ENCODE results near the gene HYDIN.
"Not testable (repeated sequence)": the region's sequence is repeated elsewhere in the genome, so short reads cannot be mapped to it uniquely, and the experiment has no call there.

The HYDIN gene

GRCh38 chr16:70930757-70931156 is 299.8 kb downstream of the HYDIN start:
- not testable (repeated sequence) for H2BK5ac ChIP-seq (ENCODE audit: low read length); H3K14ac ChIP-seq (ENCODE audit: low read length); H3K9ac ChIP-seq (ENCODE audit: low read depth, low read length, poor library complexity); H2BK15ac ChIP-seq (ENCODE audit: low read length); H3K27ac ChIP-seq (replicated peaks; ENCODE audit: low read length); H3K4me3 ChIP-seq (ENCODE audit: low read length in 2 of 2); H3K36me3 ChIP-seq (replicated peaks in 1 of 2; ENCODE audit: control insufficient read depth in 2 of 2, insufficient read depth in 2 of 2, low read length in 2 of 2); H3K18ac ChIP-seq (ENCODE audit: low read length); H3K23ac ChIP-seq (ENCODE audit: low read depth, low read length, poor library complexity); H3K9me3 ChIP-seq (replicated peaks in 1 of 2; ENCODE audit: control insufficient read depth in 2 of 2, insufficient read depth in 1 of 2, low read depth in 1 of 2, low read length in 2 of 2); H2AK5ac ChIP-seq (ENCODE audit: low read depth, low read length); H2BK12ac ChIP-seq (ENCODE audit: low read length); H4K8ac ChIP-seq (ENCODE audit: low read depth, low read length); DNase-seq (ENCODE audit: low spot score); H4K91ac ChIP-seq (ENCODE audit: low read depth, low read length, poor library complexity); H3K4me1 ChIP-seq (ENCODE audit: control insufficient read depth in 2 of 2, insufficient read depth in 1 of 2, low read depth in 1 of 2, low read length in 2 of 2); H3K79me1 ChIP-seq (ENCODE audit: low read depth, low read length); H2BK120ac ChIP-seq (ENCODE audit: low read depth, low read length); H3K4me2 ChIP-seq (ENCODE audit: insufficient read depth, low read length, poor library complexity, severe bottlenecking); H3K27me3 ChIP-seq (ENCODE audit: control insufficient read depth in 3 of 3, insufficient read depth in 3 of 3, low read depth in 1 of 3, low read length in 3 of 3); H2AFZ ChIP-seq (ENCODE audit: low read length); H3K4ac ChIP-seq (ENCODE audit: low read length)

- H3K18ac ChIP-seq (ENCODE audit: low read length); H3K36me3 ChIP-seq (replicated peaks in 1 of 2; ENCODE audit: control insufficient read depth in 2 of 2, insufficient read depth in 2 of 2, low read length in 2 of 2); H2BK120ac ChIP-seq (ENCODE audit: low read depth, low read length); H3K9ac ChIP-seq (ENCODE audit: low read depth, low read length, poor library complexity); H2BK15ac ChIP-seq (ENCODE audit: low read length); H3K9me3 ChIP-seq (replicated peaks in 1 of 2; ENCODE audit: control insufficient read depth in 2 of 2, insufficient read depth in 1 of 2, low read depth in 1 of 2, low read length in 2 of 2); H3K27me3 ChIP-seq (ENCODE audit: control insufficient read depth in 3 of 3, insufficient read depth in 3 of 3, low read depth in 1 of 3, low read length in 3 of 3); H3K4me2 ChIP-seq (ENCODE audit: insufficient read depth, low read length, poor library complexity, severe bottlenecking); H4K8ac ChIP-seq (ENCODE audit: low read depth, low read length); H3K23ac ChIP-seq (ENCODE audit: low read depth, low read length, poor library complexity); H2BK12ac ChIP-seq (ENCODE audit: low read length); H3K14ac ChIP-seq (ENCODE audit: low read length); H3K27ac ChIP-seq (replicated peaks; ENCODE audit: low read length); H3K4ac ChIP-seq (ENCODE audit: low read length); H3K79me1 ChIP-seq (ENCODE audit: low read depth, low read length); H2AK5ac ChIP-seq (ENCODE audit: low read depth, low read length); H3K4me1 ChIP-seq (ENCODE audit: control insufficient read depth in 2 of 2, insufficient read depth in 1 of 2, low read depth in 1 of 2, low read length in 2 of 2); H2AFZ ChIP-seq (ENCODE audit: low read length); H3K4me3 ChIP-seq (ENCODE audit: low read length in 2 of 2); H4K91ac ChIP-seq (ENCODE audit: low read depth, low read length, poor library complexity); DNase-seq (ENCODE audit: low spot score); H2BK5ac ChIP-seq (ENCODE audit: low read length): not testable (repeated sequence)
- no CpG with 5 or more reads among the region's 6 CpGs for WGBS, 2 donors (ENCODE audit: extremely low coverage in 2 of 2, insufficient read length in 2 of 2, insufficient replicate concordance in 1 of 2)
Observed at GRCh38 chr16:70922164-70922563, 308.4 kb downstream of the HYDIN start.

DNA sequence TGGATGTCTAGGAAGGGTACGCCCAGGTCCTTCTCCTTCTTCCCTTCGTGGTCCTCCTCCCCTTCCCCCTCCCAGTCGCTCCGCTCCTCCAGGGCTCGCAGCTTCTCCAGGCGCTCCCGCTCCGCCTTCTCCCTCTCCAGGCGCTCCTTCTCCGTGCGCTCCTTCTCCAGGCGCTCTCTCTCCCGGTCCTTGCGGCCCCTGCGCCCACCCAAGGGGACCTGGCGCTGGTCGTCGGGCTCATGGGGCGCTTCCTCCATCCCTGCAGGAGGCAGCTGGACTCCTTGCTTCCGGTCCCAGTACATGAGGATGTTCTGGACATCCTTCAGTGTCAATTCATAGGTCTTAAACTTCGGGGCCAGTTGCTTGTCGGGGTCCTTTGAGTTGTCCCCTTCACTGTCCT is 309.9 kb downstream of the HYDIN start:
- H2BK120ac ChIP-seq (ENCODE audit: low read depth, low read length); H3K23ac ChIP-seq (ENCODE audit: low read depth, low read length, poor library complexity); H2AFZ ChIP-seq (ENCODE audit: low read length); H3K9me3 ChIP-seq (replicated peaks in 1 of 2; ENCODE audit: control insufficient read depth in 2 of 2, insufficient read depth in 1 of 2, low read depth in 1 of 2, low read length in 2 of 2); H2BK15ac ChIP-seq (ENCODE audit: low read length); H3K9ac ChIP-seq (ENCODE audit: low read depth, low read length, poor library complexity); DNase-seq (ENCODE audit: low spot score); H3K4me3 ChIP-seq (ENCODE audit: low read length in 2 of 2); H2AK5ac ChIP-seq (ENCODE audit: low read depth, low read length); H3K4me1 ChIP-seq (ENCODE audit: control insufficient read depth in 2 of 2, insufficient read depth in 1 of 2, low read depth in 1 of 2, low read length in 2 of 2); H2BK12ac ChIP-seq (ENCODE audit: low read length); H3K18ac ChIP-seq (ENCODE audit: low read length); H3K14ac ChIP-seq (ENCODE audit: low read length); H3K36me3 ChIP-seq (replicated peaks in 1 of 2; ENCODE audit: control insufficient read depth in 2 of 2, insufficient read depth in 2 of 2, low read length in 2 of 2); H4K91ac ChIP-seq (ENCODE audit: low read depth, low read length, poor library complexity); H4K8ac ChIP-seq (ENCODE audit: low read depth, low read length); H3K27ac ChIP-seq (replicated peaks; ENCODE audit: low read length); H2BK5ac ChIP-seq (ENCODE audit: low read length); H3K4me2 ChIP-seq (ENCODE audit: insufficient read depth, low read length, poor library complexity, severe bottlenecking); H3K27me3 ChIP-seq (ENCODE audit: control insufficient read depth in 3 of 3, insufficient read depth in 3 of 3, low read depth in 1 of 3, low read length in 3 of 3); H3K79me1 ChIP-seq (ENCODE audit: low read depth, low read length); H3K4ac ChIP-seq (ENCODE audit: low read length): not testable (repeated sequence)
- WGBS, 2 donors (ENCODE audit: extremely low coverage in 2 of 2, insufficient read length in 2 of 2, insufficient replicate concordance in 1 of 2) = no CpG with 5 or more reads among the region's 22 CpGs

- not testable (repeated sequence) for H3K23ac ChIP-seq (ENCODE audit: low read depth, low read length, poor library complexity); H3K4me2 ChIP-seq (ENCODE audit: insufficient read depth, low read length, poor library complexity, severe bottlenecking); H3K9ac ChIP-seq (ENCODE audit: low read depth, low read length, poor library complexity); H3K79me1 ChIP-seq (ENCODE audit: low read depth, low read length); H2AK5ac ChIP-seq (ENCODE audit: low read depth, low read length); H3K36me3 ChIP-seq (replicated peaks in 1 of 2; ENCODE audit: control insufficient read depth in 2 of 2, insufficient read depth in 2 of 2, low read length in 2 of 2); H3K4me1 ChIP-seq (ENCODE audit: control insufficient read depth in 2 of 2, insufficient read depth in 1 of 2, low read depth in 1 of 2, low read length in 2 of 2); H3K9me3 ChIP-seq (replicated peaks in 1 of 2; ENCODE audit: control insufficient read depth in 2 of 2, insufficient read depth in 1 of 2, low read depth in 1 of 2, low read length in 2 of 2); H2BK120ac ChIP-seq (ENCODE audit: low read depth, low read length); DNase-seq (ENCODE audit: low spot score); H2BK15ac ChIP-seq (ENCODE audit: low read length); H2BK12ac ChIP-seq (ENCODE audit: low read length); H4K91ac ChIP-seq (ENCODE audit: low read depth, low read length, poor library complexity); H2BK5ac ChIP-seq (ENCODE audit: low read length); H3K4me3 ChIP-seq (ENCODE audit: low read length in 2 of 2); H2AFZ ChIP-seq (ENCODE audit: low read length); H3K18ac ChIP-seq (ENCODE audit: low read length); H3K27ac ChIP-seq (replicated peaks; ENCODE audit: low read length); H3K27me3 ChIP-seq (ENCODE audit: control insufficient read depth in 3 of 3, insufficient read depth in 3 of 3, low read depth in 1 of 3, low read length in 3 of 3); H3K14ac ChIP-seq (ENCODE audit: low read length); H3K4ac ChIP-seq (ENCODE audit: low read length); H4K8ac ChIP-seq (ENCODE audit: low read depth, low read length)
- WGBS, 2 donors (ENCODE audit: extremely low coverage in 2 of 2, insufficient read length in 2 of 2, insufficient replicate concordance in 1 of 2) = no CpG with 5 or more reads among the region's 1 CpG
Observed at GRCh38 chr16:70888208-70888607, 342.3 kb downstream of the HYDIN start.
